BLaER1 (cell line): ENCODE results near the gene LCE2D.

Experiments
- H3K27ac ChIP-seq: shearing (Covaris generic); formaldehyde crosslinking; 2 replicates; pipeline ENCODE4 v1.8.1; 2022
- H3K27me3 ChIP-seq: shearing (Covaris generic); formaldehyde crosslinking; 2 replicates; pipeline ENCODE4 v1.8.1; 2022
- H3K36me3 ChIP-seq: shearing (Covaris generic); formaldehyde crosslinking; 2 replicates; pipeline ENCODE4 v1.8.1; 2022
- H3K4me1 ChIP-seq: shearing (Covaris generic); formaldehyde crosslinking; 2 replicates; pipeline ENCODE4 v1.8.1; 2022
- H3K4me2 ChIP-seq: shearing (Covaris generic); formaldehyde crosslinking; 2 replicates; pipeline ENCODE4 v1.8.1; 2022
- H3K4me3 ChIP-seq: shearing (Covaris generic); formaldehyde crosslinking; 2 replicates; pipeline ENCODE4 v1.8.1; 2022
- H3K9ac ChIP-seq: shearing (Covaris generic); formaldehyde crosslinking; 2 replicates; pipeline ENCODE4 v1.8.1; 2022
- H3K9me3 ChIP-seq: shearing (Covaris generic); formaldehyde crosslinking; 2 replicates; pipeline ENCODE4 v1.8.1; 2022
- H4K20me1 ChIP-seq: shearing (Covaris generic); formaldehyde crosslinking; 2 replicates; pipeline ENCODE4 v1.8.1; 2022
- Cebpa-rat ChIP-seq: shearing (Covaris generic); IDR thresholded peaks from 2 replicates; pipeline ENCODE4 v1.8.1; 2022

The LCE2D gene

GRCh38 chr1:152663098-152663497, at the start of gene LCE2D:
Gene LCE2D, plus strand, starts transcription at chr1:152663380. Its CDS starts 726 bp downstream, at chr1:152664106.
- Histone ChIP-seq H3K27ac (no peak within 1 kb of the TSS), H3K27me3 (no peaks in the 10 kb centered on the region), H3K9ac (no peak within 1 kb of the TSS), H3K4me1 (no peaks in the 10 kb centered on the region), H3K36me3 (no peaks in the 10 kb centered on the region), H3K4me2 (no peak within 1 kb of the TSS), H3K4me3 (no peak within 1 kb of the TSS), H3K9me3 (no peaks in the 10 kb centered on the region), H4K20me1 (no peaks in the 10 kb centered on the region)
- TF ChIP-seq Cebpa-rat: no peak

- no peak for TF ChIP-seq Cebpa-rat
- no peaks in the 10 kb centered on the region for H4K20me1 ChIP-seq
- H3K9ac ChIP-seq: no peak within 1 kb of the TSS
- no peak within 1 kb of the TSS for H3K4me3 ChIP-seq
- peaks cover 12% of the 10 kb centered on the region for H3K9me3 ChIP-seq
- no peaks in the 10 kb centered on the region for H3K36me3 ChIP-seq
- H3K27me3 ChIP-seq: no peaks in the 10 kb centered on the region
- H3K27ac ChIP-seq: no peak within 1 kb of the TSS
- H3K4me2 ChIP-seq: no peak within 1 kb of the TSS
- H3K4me1 ChIP-seq: no peaks in the 10 kb centered on the region
Observed at GRCh38 chr1:152613511-152613910, 49.7 kb upstream of the LCE2D start, which contains the start of gene LCE3B. Gene LCE3B, plus strand, starts transcription at chr1:152613811. Its CDS starts 0 bp downstream, at chr1:152613811.

GRCh38 chr1:152621993-152622392, 41.2 kb upstream of the LCE2D start:
- Histone ChIP-seq H3K4me3 (no peak overlapping the region; the same call in 1 of the 2 replicates), H3K36me3 (no peaks in the 10 kb centered on the region), H3K9ac (no peak overlapping the region), H3K4me1 (peaks cover 25% of the 10 kb centered on the region), H3K27me3 (no peaks in the 10 kb centered on the region), H3K27ac (peak overlapping the region; percentile 15; the same call in 1 of the 2 replicates), H3K9me3 (peaks cover 35% of the 10 kb centered on the region), H3K4me2 (peak overlapping the region; percentile 59), H4K20me1 (no peaks in the 10 kb centered on the region)
- TF ChIP-seq Cebpa-rat: no peak

GRCh38 chr1:152622803-152623202, 40.4 kb upstream of the LCE2D start, which contains the start of gene LCE3A:
Gene LCE3A, minus strand, starts transcription at chr1:152623103. Its CDS starts 0 bp downstream, at chr1:152623103.
- Histone ChIP-seq H3K27ac (peak within 1 kb of the TSS; percentile 15; the same call in 1 of the 2 replicates), H3K9ac (no peak within 1 kb of the TSS), H3K4me2 (peak within 1 kb of the TSS; percentile 59), H3K4me1 (peaks cover 25% of the 10 kb centered on the region), H3K4me3 (no peak within 1 kb of the TSS; the same call in 1 of the 2 replicates), H3K27me3 (no peaks in the 10 kb centered on the region), H3K9me3 (peaks cover 30% of the 10 kb centered on the region), H3K36me3 (no peaks in the 10 kb centered on the region), H4K20me1 (no peaks in the 10 kb centered on the region)
- TF ChIP-seq Cebpa-rat: no peak

- H3K4me1 ChIP-seq: peaks cover 25% of the 10 kb centered on the region
- peak overlapping the region; percentile 59 for H3K4me2 ChIP-seq
- no peak overlapping the region for H3K4me3 ChIP-seq
- no peaks in the 10 kb centered on the region for H3K36me3 ChIP-seq
- no peak overlapping the region for H3K9ac ChIP-seq
- no peak for TF ChIP-seq Cebpa-rat
- H3K27me3 ChIP-seq: no peaks in the 10 kb centered on the region
- H3K9me3 ChIP-seq: peaks cover 24% of the 10 kb centered on the region
- H3K27ac ChIP-seq: peak overlapping the region; percentile 14; the same call in 1 of the 2 replicates
- H4K20me1 ChIP-seq: no peaks in the 10 kb centered on the region
Observed at GRCh38 chr1:152623203-152623844, 39.9 kb upstream of the LCE2D start.

- Histone ChIP-seq H3K9me3 (no peaks in the 10 kb centered on the region; the same call in 1 of the 2 replicates), H3K9ac (no peak overlapping the region), H3K4me3 (no peak overlapping the region), H4K20me1 (no peaks in the 10 kb centered on the region), H3K4me1 (peaks cover 21% of the 10 kb centered on the region), H3K27ac (no peak overlapping the region), H3K36me3 (no peaks in the 10 kb centered on the region), H3K27me3 (no peaks in the 10 kb centered on the region), H3K4me2 (no peak overlapping the region)
- TF ChIP-seq Cebpa-rat: no peak
Observed at GRCh38 chr1:152626744-152627143, 36.4 kb upstream of the LCE2D start.

GRCh38 chr1:152630596-152630995, 32.6 kb upstream of the LCE2D start:
- Histone ChIP-seq H3K36me3 (no peaks in the 10 kb centered on the region), H3K9me3 (no peaks in the 10 kb centered on the region; the same call in 1 of the 2 replicates), H3K27me3 (no peaks in the 10 kb centered on the region), H3K27ac (no peak overlapping the region), H3K9ac (no peak overlapping the region), H4K20me1 (no peaks in the 10 kb centered on the region), H3K4me2 (no peak overlapping the region), H3K4me1 (no peaks in the 10 kb centered on the region), H3K4me3 (no peak overlapping the region)
- TF ChIP-seq Cebpa-rat: no peak

- Histone ChIP-seq H3K9ac (no peak overlapping the region), H3K4me3 (no peak overlapping the region), H3K4me2 (no peak overlapping the region), H3K27ac (no peak overlapping the region), H3K36me3 (no peaks in the 10 kb centered on the region), H4K20me1 (no peaks in the 10 kb centered on the region), H3K4me1 (peaks cover 5% of the 10 kb centered on the region), H3K27me3 (no peaks in the 10 kb centered on the region), H3K9me3 (0 out of 2 replicates have a peak, but pooled peaks cover 6% of the 10 kb centered on the region)
- TF ChIP-seq Cebpa-rat: no peak
Observed at GRCh38 chr1:152640351-152640750, 22.8 kb upstream of the LCE2D start.

- H3K4me3 ChIP-seq: no peak overlapping the region
- no peaks in the 10 kb centered on the region for H4K20me1 ChIP-seq
- no peaks in the 10 kb centered on the region for H3K36me3 ChIP-seq
- H3K4me1 ChIP-seq: peaks cover 6% of the 10 kb centered on the region
- 0 out of 2 replicates have a peak, but pooled peaks cover 6% of the 10 kb centered on the region for H3K9me3 ChIP-seq
- H3K4me2 ChIP-seq: no peak overlapping the region
- no peak for TF ChIP-seq Cebpa-rat
- no peaks in the 10 kb centered on the region for H3K27me3 ChIP-seq
- no peak overlapping the region for H3K27ac ChIP-seq
- no peak overlapping the region for H3K9ac ChIP-seq
Observed at GRCh38 chr1:152643945-152644344, 19.2 kb upstream of the LCE2D start.

- Histone ChIP-seq H3K4me2 (no peak overlapping the region; the same call in 1 of the 2 replicates), H3K36me3 (no peaks in the 10 kb centered on the region), H3K4me3 (no peak overlapping the region), H3K27ac (no peak overlapping the region), H3K4me1 (peaks cover 6% of the 10 kb centered on the region), H4K20me1 (no peaks in the 10 kb centered on the region), H3K27me3 (no peaks in the 10 kb centered on the region), H3K9ac (no peak overlapping the region), H3K9me3 (0 out of 2 replicates have a peak, but pooled peaks cover 6% of the 10 kb centered on the region)
- TF ChIP-seq Cebpa-rat: no peak
Observed at GRCh38 chr1:152645146-152645545, 18.0 kb upstream of the LCE2D start.
